GM12864 (cell line): ENCODE measurements around the gene RDM1.

Experiments
- DNase-seq: peaks from one replicate; pipeline ENCODE4 v3.0.0-alpha.2; 2011; ENCODE audit warnings: low read depth
- H3K4me3 ChIP-seq: 2 replicates; pipeline ENCODE4 v1.5.1; 2011; ENCODE audit warnings: mild to moderate bottlenecking, low read depth, low read length, control low read depth
- TF ChIP-seq, protein P1 (sequence below): IDR thresholded peaks from 2 replicates; pipeline ENCODE4 v1.5.1; 2011; ENCODE audit warnings: low read depth, mild to moderate bottlenecking, moderate library complexity, low read length, control low read depth, inconsistent platforms; ENCODE audit errors: missing control alignments

RDM1 gene

DNA sequence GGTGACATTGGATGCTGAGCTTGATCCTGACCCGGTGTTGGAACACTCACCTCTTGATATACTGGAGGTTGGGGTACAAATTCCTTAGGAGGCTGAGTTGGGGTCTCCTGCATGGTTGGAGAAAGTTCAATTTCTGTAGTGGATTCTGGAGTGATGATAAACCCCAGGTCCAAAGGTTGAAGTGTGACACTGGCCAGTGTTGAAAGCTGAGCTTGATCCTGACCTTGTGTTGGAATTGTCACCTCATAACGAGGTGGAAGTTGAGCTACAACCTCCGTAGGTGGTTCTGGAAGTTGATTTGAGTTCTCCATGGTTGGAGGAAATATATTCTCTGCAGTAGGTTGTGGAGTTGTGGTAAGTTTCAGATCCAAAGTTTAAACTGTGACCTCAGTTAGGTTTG, 21.2 kb downstream of the RDM1 start:
- no peak for DNase-seq
- H3K4me3 ChIP-seq = no peak overlapping the region

DNA sequence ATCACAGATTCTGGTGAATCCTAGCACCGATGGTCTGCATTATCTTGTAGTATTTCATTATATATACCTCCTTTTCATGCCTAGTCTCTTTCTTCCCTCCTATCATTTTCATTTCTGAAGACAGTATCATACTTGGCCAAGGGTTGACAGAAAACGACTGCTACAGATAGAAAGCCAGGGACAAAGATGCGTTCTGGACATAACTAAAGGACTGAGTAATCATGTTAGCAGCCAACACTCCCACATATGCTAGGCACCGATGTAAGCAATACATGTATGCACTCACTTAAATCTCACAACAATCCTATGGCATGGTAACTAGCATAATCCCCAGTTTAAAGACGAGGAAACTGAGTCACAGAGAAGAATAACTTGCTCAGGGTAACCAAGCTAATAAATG, 22.9 kb downstream of the RDM1 start:
- TF ChIP-seq, protein P1, sequence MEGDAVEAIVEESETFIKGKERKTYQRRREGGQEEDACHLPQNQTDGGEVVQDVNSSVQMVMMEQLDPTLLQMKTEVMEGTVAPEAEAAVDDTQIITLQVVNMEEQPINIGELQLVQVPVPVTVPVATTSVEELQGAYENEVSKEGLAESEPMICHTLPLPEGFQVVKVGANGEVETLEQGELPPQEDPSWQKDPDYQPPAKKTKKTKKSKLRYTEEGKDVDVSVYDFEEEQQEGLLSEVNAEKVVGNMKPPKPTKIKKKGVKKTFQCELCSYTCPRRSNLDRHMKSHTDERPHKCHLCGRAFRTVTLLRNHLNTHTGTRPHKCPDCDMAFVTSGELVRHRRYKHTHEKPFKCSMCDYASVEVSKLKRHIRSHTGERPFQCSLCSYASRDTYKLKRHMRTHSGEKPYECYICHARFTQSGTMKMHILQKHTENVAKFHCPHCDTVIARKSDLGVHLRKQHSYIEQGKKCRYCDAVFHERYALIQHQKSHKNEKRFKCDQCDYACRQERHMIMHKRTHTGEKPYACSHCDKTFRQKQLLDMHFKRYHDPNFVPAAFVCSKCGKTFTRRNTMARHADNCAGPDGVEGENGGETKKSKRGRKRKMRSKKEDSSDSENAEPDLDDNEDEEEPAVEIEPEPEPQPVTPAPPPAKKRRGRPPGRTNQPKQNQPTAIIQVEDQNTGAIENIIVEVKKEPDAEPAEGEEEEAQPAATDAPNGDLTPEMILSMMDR = no peak
- H3K4me3 ChIP-seq = no peak overlapping the region
- DNase-seq = no peak

More for the DNA sequence above, 21.2 kb downstream of the RDM1 start:
- TF ChIP-seq, protein P1 = no peak

DNA sequence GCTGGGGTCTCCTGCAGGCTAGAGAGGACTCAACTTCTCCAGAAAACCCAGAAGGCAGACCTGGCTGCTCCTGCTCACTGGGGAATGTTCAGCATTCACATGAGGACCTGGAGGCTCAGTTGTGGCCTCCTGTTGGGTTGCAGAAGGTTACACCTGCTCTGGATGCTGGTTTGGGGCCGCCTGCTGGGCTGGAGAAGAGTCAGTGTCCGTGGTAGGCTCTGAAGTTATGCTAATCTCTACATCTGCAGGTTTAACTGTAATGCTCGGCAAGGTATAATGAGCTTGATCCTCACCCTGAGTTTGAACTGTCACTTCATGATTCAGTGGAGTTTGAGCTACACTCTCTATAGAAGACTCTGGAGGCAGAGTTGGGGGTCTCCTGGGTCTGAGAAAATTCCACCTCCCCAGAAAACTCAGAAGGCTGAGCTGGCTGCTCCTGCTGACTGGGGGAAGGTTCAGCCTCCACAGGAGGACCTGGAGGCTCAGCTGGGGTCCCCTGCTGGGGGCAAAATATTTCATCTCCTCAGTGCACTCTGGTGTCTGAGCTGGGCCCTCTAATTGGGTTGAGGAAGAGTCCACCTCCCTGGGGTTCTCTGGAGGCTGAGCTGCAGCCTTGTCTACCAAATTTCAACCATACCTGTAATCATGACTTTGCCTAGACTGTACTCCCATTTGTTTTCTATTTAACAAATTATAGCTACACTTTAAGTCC, 23.5 kb downstream of the RDM1 start:
- TF ChIP-seq, protein P1 = no peak
- H3K4me3 ChIP-seq = no peak overlapping the region
- no peak for DNase-seq

DNA sequence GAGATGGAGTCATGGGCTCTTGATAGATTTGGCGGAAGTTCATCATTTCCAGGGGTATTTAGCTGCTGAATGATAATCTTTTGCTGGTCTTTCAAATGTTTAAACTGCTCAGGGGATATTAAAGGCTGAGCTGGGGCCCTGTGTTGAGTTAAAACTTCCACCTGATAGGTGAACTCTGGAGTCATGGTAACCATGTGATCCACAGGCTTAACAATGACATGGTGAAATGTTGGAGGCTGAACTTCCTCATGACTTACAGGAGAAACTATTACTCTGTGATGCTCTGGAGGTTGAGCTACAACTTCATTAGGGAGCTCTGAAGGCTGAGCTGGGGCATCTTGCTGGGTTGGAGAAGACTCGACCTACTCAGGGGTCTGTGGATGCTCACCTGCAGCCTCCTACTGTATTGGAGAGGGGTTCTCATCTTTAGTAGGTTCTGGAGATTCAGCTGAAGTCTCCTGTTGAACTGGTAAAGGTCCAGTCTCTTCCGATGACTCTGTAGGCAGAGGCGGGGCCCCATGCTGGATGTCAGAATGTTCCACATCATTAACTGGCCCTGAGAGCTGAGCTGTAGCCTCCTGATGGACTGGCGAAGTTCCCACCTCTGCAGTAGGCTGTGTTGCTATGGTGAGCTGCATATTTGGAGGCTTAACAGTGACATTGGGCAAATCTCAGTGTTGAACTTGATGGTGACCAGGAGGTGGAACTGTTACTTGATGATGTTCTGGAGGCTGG, 24.2 kb downstream of the RDM1 start:
- DNase-seq = no peak
- TF ChIP-seq, protein P1 = no peak
- H3K4me3 ChIP-seq = no peak overlapping the region

DNA sequence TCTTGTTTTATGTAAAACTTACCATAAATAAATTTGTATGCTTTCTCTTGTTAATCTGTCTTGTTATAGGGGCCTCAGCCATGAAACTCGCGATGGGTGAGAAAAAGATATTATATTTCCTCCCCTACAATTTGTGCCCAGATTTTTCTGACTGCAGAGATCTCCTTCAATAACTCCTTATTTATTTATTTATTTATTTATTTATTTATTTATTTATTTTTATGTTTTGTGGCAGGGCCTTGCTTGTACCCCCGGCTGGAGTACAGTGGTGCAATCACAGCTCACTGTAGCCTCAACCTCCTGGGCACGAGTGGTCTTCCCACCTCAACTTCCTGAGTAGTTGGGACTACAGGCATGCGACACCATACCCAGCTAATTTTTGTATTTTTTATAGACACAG, 27.1 kb downstream of the RDM1 start:
- no peak for DNase-seq
- no peak overlapping the region for H3K4me3 ChIP-seq
- TF ChIP-seq, protein P1 = no peak

DNA sequence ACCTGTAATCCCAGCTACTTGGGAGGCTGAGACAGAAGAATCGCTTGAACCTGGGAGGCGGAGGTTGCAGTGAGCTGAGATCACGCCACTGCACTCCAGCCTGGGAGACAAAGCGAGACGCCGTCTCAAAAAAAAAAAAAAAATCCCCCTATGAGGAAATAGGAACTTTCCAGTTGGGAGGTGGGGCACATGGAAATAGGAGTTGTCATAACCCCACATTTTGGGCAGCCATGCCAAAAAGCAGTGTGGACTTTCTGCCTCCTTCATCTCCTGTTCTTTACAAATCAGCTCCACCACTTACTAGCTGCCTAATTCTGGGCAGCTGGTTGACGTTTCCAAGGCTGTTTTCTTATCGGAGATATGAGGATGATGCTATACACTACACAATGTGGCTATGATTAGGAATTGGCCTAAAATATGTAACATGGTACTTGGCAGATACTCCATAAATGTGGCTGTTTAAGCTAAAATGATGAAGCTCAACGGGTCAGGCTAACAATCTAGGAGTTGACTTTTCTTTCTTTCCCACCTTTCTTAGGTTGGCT, 28.9 kb downstream of the RDM1 start:
- TF ChIP-seq, protein P1 = no peak
- DNase-seq = no peak
- H3K4me3 ChIP-seq = no peak overlapping the region
